ENCODE results near the gene FBXO2. TPM values are rescaled to one million over a fixed set of nuclear protein-coding genes. Genes with fewer than 3 reads are reported as not detected.
"Not testable (repeated sequence)": the region's sequence is repeated elsewhere in the genome, so short reads cannot be mapped to it uniquely, and the experiment has no call there.

The FBXO2 gene
- total RNA-seq, 1 donor: 4.3 TPM

DNA sequence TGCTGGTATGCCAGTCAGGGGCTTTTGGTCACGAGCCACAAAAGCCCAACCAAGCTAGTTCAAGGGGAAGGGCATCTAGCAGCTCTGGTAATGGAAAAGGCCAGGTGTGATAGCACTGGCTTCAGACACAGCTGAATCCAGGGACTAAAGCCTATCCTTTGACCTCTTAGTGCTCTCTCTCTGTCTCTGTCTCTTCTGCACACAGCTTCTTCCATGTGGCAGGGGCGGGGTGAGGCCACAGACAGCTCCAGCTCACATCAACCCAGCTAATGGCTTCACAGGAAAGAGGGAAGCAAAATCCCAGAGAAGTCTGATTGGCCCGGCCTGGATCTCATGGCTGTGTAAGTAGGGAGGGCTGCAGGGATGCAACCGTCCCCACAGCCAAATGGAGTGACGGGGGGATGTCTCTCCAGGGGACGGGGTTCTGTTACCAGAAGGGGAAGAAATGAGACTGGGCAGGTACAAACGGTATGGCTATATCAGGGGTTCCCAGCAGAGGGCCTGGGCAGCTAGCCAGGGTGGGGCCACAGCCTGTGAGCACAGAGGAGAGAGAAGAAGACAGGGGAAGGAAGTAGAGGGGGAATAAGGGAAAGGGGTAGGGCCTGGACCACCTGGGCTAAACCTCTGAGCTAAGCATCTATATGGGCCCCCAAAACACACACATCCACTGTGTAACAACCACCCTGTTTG is 42.4 kb downstream of the FBXO2 start:
- TF ChIP-seq, protein P1, sequence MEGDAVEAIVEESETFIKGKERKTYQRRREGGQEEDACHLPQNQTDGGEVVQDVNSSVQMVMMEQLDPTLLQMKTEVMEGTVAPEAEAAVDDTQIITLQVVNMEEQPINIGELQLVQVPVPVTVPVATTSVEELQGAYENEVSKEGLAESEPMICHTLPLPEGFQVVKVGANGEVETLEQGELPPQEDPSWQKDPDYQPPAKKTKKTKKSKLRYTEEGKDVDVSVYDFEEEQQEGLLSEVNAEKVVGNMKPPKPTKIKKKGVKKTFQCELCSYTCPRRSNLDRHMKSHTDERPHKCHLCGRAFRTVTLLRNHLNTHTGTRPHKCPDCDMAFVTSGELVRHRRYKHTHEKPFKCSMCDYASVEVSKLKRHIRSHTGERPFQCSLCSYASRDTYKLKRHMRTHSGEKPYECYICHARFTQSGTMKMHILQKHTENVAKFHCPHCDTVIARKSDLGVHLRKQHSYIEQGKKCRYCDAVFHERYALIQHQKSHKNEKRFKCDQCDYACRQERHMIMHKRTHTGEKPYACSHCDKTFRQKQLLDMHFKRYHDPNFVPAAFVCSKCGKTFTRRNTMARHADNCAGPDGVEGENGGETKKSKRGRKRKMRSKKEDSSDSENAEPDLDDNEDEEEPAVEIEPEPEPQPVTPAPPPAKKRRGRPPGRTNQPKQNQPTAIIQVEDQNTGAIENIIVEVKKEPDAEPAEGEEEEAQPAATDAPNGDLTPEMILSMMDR (IDR thresholded peaks at IDR 0.05; ENCODE audit: insufficient read depth, low read depth, low read length): no peak
- DNase-seq (ENCODE audit: low read depth): no peak
- H3K4me3 ChIP-seq (ENCODE audit: low read depth, low read length): no peak overlapping the region

DNA sequence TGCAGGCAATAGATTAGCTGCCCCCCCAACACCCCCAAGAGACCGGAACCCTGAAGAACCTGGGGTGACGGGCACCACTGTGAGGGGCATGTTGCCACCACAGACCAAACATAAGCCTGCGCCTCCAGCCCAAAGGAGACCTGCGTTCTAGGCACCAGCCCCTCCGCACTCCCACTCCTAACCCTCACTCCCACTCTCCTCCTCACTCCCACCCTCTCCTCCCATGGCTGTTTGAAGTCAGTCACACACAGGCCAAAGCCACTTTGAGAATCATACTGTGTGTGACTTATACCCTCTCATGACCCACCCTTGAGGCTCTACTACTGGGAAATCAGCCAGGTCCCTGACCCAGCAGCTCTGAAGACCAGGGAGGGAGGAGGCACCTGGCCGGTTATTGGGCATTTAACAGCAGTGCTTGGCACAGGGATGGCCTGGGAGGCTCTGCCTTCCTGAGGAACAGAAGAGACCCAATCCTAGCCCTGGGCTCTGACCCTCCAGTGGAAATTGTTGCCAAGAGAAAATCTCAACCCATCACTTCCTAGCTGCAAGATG is 43.5 kb downstream of the FBXO2 start:
- H3K4me3 ChIP-seq (ENCODE audit: low read depth, low read length): no peak overlapping the region
- no peak for DNase-seq (ENCODE audit: low read depth)
- TF ChIP-seq, protein P1 (IDR thresholded peaks at IDR 0.05; ENCODE audit: insufficient read depth, low read depth, low read length): no peak

DNA sequence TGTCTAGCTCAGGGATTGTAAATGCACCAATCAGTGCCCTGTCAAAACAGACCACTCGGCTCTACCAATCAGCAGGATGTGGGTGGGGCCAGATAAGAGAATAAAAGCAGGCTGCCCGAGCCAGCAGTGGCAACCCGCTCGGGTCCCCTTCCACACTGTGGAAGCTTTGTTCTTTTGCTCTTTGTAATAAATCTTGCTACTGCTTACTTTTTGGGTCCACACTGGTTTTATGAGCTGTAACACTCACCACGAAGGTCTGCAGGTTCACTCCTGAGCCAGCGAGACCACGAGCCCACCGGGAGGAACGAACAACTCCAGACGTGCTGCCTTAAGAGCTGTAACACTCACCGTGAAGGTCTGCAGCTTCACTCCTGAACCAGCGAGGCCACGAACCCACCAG is 44.9 kb downstream of the FBXO2 start:
- H3K4me3 ChIP-seq (ENCODE audit: low read depth, low read length); DNase-seq (ENCODE audit: low read depth): not testable (repeated sequence)

DNA sequence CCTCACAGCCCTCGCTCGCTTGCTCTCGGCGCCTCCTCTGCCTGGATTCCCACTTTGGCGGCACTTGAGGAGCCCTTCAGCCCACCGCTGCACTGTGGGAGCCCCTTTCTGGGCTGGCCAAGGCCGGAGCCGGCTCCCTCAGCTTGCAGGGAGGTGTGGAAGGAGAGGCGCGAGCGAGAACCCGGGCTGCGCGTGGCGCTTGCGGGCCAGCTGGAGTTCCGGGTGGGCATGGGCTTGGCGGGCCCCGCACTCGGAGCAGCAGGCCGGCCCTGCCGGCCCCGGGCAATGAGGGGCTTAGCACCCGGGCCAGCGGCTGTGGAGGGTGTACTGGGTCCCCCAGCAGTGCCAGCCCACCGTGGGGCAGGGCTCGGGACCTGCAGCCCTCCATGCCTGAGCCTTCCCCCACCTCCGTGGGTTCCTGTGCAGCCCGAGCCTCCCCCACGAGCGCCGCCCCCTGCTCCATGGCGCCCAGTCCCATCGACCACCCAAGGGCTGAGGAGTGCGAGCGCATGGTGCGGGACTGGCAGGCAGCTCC is 45.6 kb downstream of the FBXO2 start:
- H3K4me3 ChIP-seq (ENCODE audit: low read depth, low read length); DNase-seq (ENCODE audit: low read depth): not testable (repeated sequence)

DNA sequence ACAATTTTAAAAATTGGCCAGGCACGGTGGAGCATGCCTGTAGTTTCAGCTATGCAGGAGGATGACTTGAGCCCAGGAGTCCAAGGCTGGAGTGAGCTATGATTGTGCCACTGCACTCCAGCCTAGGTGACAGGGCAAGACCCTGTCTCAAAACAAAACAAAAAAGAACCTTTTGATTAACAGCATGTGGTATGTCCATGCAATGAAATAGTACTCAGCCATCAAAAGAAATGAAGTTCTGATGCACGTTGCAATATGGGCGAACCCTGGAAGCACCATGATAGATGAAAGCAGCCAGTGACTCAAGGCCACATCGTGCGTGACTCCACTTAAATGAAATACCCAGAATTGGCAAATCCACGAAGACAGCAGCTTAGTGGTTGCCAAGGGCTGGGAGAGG is 47.5 kb downstream of the FBXO2 start:
- TF ChIP-seq, protein P1 (IDR thresholded peaks at IDR 0.05; ENCODE audit: insufficient read depth, low read depth, low read length): no peak
- DNase-seq (ENCODE audit: low read depth): no peak
- H3K4me3 ChIP-seq (ENCODE audit: low read depth, low read length): no peak overlapping the region

DNA sequence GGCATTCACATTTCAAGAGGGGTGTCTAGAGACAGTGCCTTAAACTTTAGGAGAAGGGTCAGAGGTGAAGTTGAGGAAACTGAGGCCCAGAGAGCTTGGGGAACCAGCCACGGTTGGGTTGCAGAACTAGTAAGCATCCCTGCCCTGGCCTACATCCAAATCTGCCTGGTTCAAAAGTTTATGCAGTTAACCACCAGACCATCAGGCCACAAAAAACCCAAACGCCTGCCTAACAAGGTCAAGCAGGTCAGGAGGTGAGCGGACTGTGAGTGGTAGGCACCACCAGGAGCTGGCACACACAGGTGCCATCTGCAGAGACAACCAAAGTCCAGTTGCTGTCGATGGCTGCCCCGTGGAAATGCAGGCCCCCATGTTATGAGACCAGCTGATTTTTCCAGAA is 51.2 kb downstream of the FBXO2 start:
- TF ChIP-seq, protein P1 (IDR thresholded peaks at IDR 0.05; ENCODE audit: insufficient read depth, low read depth, low read length): no peak
- DNase-seq (ENCODE audit: low read depth): no peak
- H3K4me3 ChIP-seq (ENCODE audit: low read depth, low read length): no peak overlapping the region

DNA sequence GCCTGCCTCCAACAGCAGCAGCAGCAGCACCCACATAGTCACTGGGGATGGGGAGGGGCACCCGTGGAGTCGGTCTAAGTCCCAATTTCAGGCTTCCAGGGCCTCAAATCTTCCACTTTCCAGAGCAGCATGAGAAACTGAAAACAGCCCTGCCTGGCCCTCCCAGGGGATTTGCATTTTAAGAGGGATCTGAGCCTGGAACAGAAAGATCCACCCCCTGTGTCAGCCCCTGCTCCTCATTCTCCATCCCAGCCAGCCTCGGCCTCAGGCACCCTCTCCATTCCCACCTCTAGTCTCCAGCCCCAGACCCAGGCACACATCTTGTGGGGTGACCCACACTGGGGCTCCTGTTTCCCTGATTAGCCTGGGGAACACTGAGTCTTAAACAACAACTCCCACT is 51.8 kb downstream of the FBXO2 start:
- TF ChIP-seq, protein P1 (IDR thresholded peaks at IDR 0.05; ENCODE audit: insufficient read depth, low read depth, low read length): no peak
- DNase-seq (ENCODE audit: low read depth): no peak
- no peak overlapping the region for H3K4me3 ChIP-seq (ENCODE audit: low read depth, low read length)

DNA sequence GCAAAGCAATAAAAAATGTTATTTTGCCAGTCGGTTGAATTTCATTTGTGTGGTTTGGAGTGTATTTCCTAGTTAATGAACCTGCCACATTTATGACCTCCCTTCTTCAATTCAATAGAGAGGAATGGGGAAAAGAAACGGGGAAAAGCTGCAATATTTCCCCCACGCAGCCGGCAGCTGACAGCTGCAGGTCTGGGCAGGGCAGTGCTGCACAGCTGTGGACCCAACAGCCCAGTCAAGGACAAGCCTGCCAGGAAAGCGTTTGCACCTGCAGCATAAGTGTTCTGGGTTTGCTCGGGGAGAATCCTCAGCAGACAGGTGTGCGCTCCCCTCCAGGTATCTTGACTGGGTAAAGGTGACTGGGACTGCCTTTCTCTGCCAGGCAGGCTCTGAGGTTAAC is 53.4 kb downstream of the FBXO2 start:
- no peak for DNase-seq (ENCODE audit: low read depth)
- H3K4me3 ChIP-seq (ENCODE audit: low read depth, low read length): no peak overlapping the region
- TF ChIP-seq, protein P1 (IDR thresholded peaks at IDR 0.05; ENCODE audit: insufficient read depth, low read depth, low read length): no peak
